NCI-H2107 (cell line): Measurements from ENCODE around the gene NLGN2.
A peak's percentile ranks its signal among the peaks of the same experiment; 100 is the strongest.

ENCODE experiments used
- DNase-seq: peaks from one replicate; lab custom pipeline; 2025; lab: John Stamatoyannopoulos, UW

The NLGN2 gene

GRCh38 chr17:7437950-7438614 lies 30.4 kb downstream of the NLGN2 start:
- no peak for DNase-seq

GRCh38 chr17:7438656-7439460 lies 31.2 kb downstream of the NLGN2 start:
- DNase-seq: no peak

GRCh38 chr17:7439462-7440112 lies 31.9 kb downstream of the NLGN2 start, which contains the start of gene FGF11:
FGF11 (plus strand) TSS chr17:7439512; CDS start chr17:7439621, 109 bp downstream.
- no peak for DNase-seq

- peak; percentile 8 for DNase-seq
Measured at GRCh38 chr17:7440113-7440833, 32.6 kb downstream of the NLGN2 start.

GRCh38 chr17:7440834-7441195 lies 33.2 kb downstream of the NLGN2 start:
- DNase-seq: no peak

GRCh38 chr17:7441266-7441665 lies 33.6 kb downstream of the NLGN2 start:
- DNase-seq: no peak

- no peak for DNase-seq
Measured at GRCh38 chr17:7442142-7442541, 34.5 kb downstream of the NLGN2 start.

- no peak for DNase-seq
Measured at GRCh38 chr17:7443499-7444485, 36.1 kb downstream of the NLGN2 start.

- DNase-seq: peak; percentile 16
Measured at GRCh38 chr17:7444682-7445618, 37.3 kb downstream of the NLGN2 start, which contains the start of gene CHRNB1. CHRNB1 (plus strand) TSS chr17:7445061; CDS start chr17:7445128, 67 bp downstream.

GRCh38 chr17:7445619-7445968 lies 37.9 kb downstream of the NLGN2 start:
- DNase-seq: no peak

GRCh38 chr17:7448461-7448860 lies 40.8 kb downstream of the NLGN2 start:
- no peak for DNase-seq

GRCh38 chr17:7459961-7460545 lies 52.4 kb downstream of the NLGN2 start:
- no peak for DNase-seq

GRCh38 chr17:7460850-7461660 lies 53.4 kb downstream of the NLGN2 start:
- DNase-seq: no peak

GRCh38 chr17:7462474-7463371 lies 55.1 kb downstream of the NLGN2 start:
- DNase-seq: no peak

GRCh38 chr17:7463372-7463846 lies 55.8 kb downstream of the NLGN2 start:
- no peak for DNase-seq

GRCh38 chr17:7464081-7464480 lies 56.4 kb downstream of the NLGN2 start:
- no peak for DNase-seq

GRCh38 chr17:7465597-7466275 lies 58.1 kb downstream of the NLGN2 start:
- no peak for DNase-seq
